Adrenal gland (tissue), 12 donors: ENCODE data around the gene LRCH2. TPM values are rescaled to one million over a fixed set of nuclear protein-coding genes. Genes with fewer than 3 reads are reported as not detected.

Experiments
- DNase-seq, 7 donors: peaks; one replicate each; pipeline ENCODE4 v3.0.0-alpha.2; 2019 to 2020
- H3K27ac ChIP-seq, 5 donors: fragments of 200-600 bp; sonication (generic) in 4 of 5; 1 replicate in 3 of 5; 2 replicates in 2 of 5; pipeline versions ENCODE4 v1.5.1 to v1.8.0; 2016 to 2020; ENCODE audit warnings: mild to moderate bottlenecking in 1 of 5
- H3K27me3 ChIP-seq: fragments of 200-600 bp; 2 replicates; pipeline ENCODE4 v1.8.0; 2021
- H3K36me3 ChIP-seq, 2 donors: fragments of 200-600 bp; replicated peaks in 1 of 2; 1 replicate in 1 of 2; 2 replicates in 1 of 2; pipeline versions ENCODE4 v1.5.1 to v1.8.0; 2018 to 2022
- H3K4me1 ChIP-seq, 2 donors: fragments of 200-600 bp; replicated peaks in 1 of 2; 1 replicate in 1 of 2; 2 replicates in 1 of 2; pipeline versions ENCODE4 v1.5.1 to v1.8.0; 2018 to 2021
- H3K4me3 ChIP-seq, 4 donors: fragments of 200-600 bp; sonication (generic) in 3 of 4; one replicate each; pipeline ENCODE4 v1.5.1; 2016 to 2018
- H3K9me3 ChIP-seq, 3 donors: fragments of 200-600 bp; sonication (generic) in 1 of 3; replicated peaks in 1 of 3; 1 replicate in 2 of 3; 2 replicates in 1 of 3; pipeline versions ENCODE4 v1.5.1 to v1.8.0; 2016 to 2021
- CTCF ChIP-seq, 6 experiments: fragments of 450-650 bp in 4 of 6; fragments of 200-600 bp in 2 of 6; sonication (generic) in 1 of 6; IDR thresholded peaks; 1 replicate in 5 of 6; 2 replicates in 1 of 6; pipeline versions ENCODE4 v1.5.1 to v1.8.0; 2016 to 2021; ENCODE audit warnings: antibody characterized with exemption in 6 of 6, mild to moderate bottlenecking in 2 of 6, moderate library complexity in 1 of 6
- POLR2A ChIP-seq, 2 donors: fragments of 450-650 bp; IDR thresholded peaks; one replicate each; pipeline ENCODE4 v1.6.1; 2017; ENCODE audit warnings: antibody characterized with exemption in 2 of 2, mild to moderate bottlenecking in 2 of 2, moderate library complexity in 1 of 2
- WGBS, 4 donors: extraction: QIAGEN DNeasy Blood & Tissue Kit in 2 of 4; methylation state at CpG; one replicate each; pipeline versions ENCODE4 v1.1.5 to v1.1.7; 2013 to 2017; 5-methylcytosine and 5-hydroxymethylcytosine counted together
- intact Hi-C, 2 donors: fragments of 100-400 bp; cut with DNase I; formaldehyde crosslinking; loops; one replicate each; pipeline versions ENCODE4 v1.14.1 to v1.15.0; 2022 to 2023
- polyA plus RNA-seq, 3 donors: library from polyadenylated mRNA; stranded (reverse); fragments of 200-250 nt in 2 of 3; fragments of 350-450 nt in 1 of 3; fragmentation: Illumina TruSeq in 1 of 3; extraction: RNeasy Lipid Tissue Mini Kit (QIAGEN cat#74804) in 1 of 3; gene quantifications; one replicate each; pipeline ENCODE4 v1.2.3, GENCODE V29; 2013 to 2014
- total RNA-seq, 9 donors: library from RNA; depleted of rRNA in 4 of 9; stranded (reverse); fragments of >200 nt in 4 of 9; fragments of 120-200 nt in 1 of 9; fragmentation: NEBNext Ultra II Directional in 1 of 9; extraction: Animal tissue kit (Norgen Biotek cat#: 25700) in 1 of 9; gene quantifications; one replicate each; pipeline versions ENCODE4 v1.1.0 to v1.2.4, GENCODE V29; 2013 to 2023
- donor health status: healthy with polysubstance abuse.
- donor health status: Bipolar disorder and iron deficiency.
- donor health status: DM: yes; HTN: yes; CAD: no.
- donor health status: DM: no; HTN: no; CAD: no.
- donor health status: DM: no; HTN: no; CAD: no.
- donor health status: DM: yes; HTN: yes; CAD: no.

The LRCH2 gene
- total and polyA plus RNA-seq, 12 donors = 2.3 to 8.7 (median 5.9) TPM

GRCh38 chrX:115204040-115204439 is 29.9 kb downstream of the LRCH2 start:
- no peak for TF ChIP-seq CTCF (IDR thresholded peaks at IDR 0.05)
- TF ChIP-seq POLR2A (IDR thresholded peaks at IDR 0.05) = no peak
- Histone ChIP-seq H3K4me3 (no peak overlapping the region), H3K4me1 (no peaks in the 10 kb centered on the region), H3K27ac (no peak overlapping the region), H3K27me3 (no peaks in the 10 kb centered on the region), H3K9me3 (peaks cover 0 to 8% (median 0%) of the 10 kb centered on the region in 3 donors), H3K36me3 (no peaks in the 10 kb centered on the region)
- WGBS, 4 donors = 76 to 93% (median 84%) methylated on average over 1 of the region's 1 CpG
- no peak for DNase-seq
- intact Hi-C loops = no loop called here

DNA sequence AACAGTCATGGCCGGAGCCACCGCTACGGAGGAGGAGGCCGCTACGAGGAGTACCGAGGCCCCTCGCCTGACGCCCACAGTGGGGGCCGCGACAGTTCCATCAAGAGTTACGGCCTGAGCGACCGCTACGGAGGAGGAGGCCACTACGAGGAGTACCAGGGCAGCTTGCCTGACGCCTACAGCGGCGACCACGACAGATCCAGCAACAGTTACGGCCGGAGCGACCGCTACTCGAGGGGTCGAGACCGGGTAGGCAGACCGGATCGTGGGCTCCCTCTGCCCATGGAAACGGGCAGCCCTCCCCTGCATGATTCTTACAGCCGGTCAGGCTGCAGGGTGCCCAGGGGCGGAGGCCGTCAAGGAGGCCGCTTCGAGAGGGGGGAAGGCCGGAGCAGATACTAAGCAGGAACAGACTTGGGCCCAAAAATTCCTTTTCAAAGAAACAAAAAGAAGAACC is 41.6 kb downstream of the LRCH2 start:
- Histone ChIP-seq H3K4me3 (no peak overlapping the region), H3K27ac (no peak overlapping the region), H3K9me3 (no peaks in the 10 kb centered on the region), H3K36me3 (no peaks in the 10 kb centered on the region), H3K4me1 (no peaks in the 10 kb centered on the region), H3K27me3 (no peaks in the 10 kb centered on the region)
- DNase-seq = no peak
- TF ChIP-seq POLR2A (IDR thresholded peaks at IDR 0.05) = no peak
- no peak for TF ChIP-seq CTCF (IDR thresholded peaks at IDR 0.05)
- 84 to 96% (median 92%) methylated on average over 7 to 35 of the region's 35 CpGs for WGBS, 4 donors
- intact Hi-C loops = no loop called here

DNA sequence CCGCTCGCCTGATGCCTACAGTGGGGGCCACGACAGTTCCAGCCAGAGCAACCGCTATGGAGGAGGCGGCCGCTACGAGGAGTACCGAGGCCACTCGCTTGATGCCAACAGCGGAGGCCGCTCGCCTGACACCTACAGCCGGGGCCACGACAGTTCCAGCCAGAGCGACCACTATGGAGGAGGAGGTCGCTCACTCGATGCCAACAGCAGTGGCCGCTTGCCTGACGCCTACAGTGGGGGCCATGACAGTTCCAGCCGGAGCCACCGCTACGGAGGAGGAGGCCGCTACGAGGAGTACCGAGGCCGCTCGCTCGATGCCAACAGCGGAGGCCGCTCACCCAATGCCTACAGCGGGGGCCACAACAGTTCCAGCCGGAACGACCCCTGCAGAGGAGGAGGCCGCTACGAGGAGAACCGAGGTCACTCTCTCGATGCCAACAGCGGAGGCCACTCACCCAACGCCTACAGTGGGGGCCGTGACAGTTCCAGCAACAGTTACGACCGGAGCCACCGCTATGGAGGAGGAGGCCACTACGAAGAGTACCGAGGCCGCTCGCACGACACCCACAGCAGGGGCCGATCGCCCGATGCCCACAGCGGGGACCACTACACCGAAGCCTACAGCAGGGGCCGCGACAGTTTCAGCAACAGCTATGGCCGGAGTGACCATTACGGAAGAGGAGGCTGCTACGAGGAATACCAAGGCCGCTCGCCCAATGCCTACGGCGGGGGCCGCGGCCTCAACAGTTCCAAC is 42.2 kb downstream of the LRCH2 start:
- Histone ChIP-seq H3K27me3 (no peaks in the 10 kb centered on the region), H3K27ac (no peak overlapping the region), H3K4me1 (no peaks in the 10 kb centered on the region), H3K9me3 (no peaks in the 10 kb centered on the region), H3K4me3 (no peak overlapping the region), H3K36me3 (no peaks in the 10 kb centered on the region)
- intact Hi-C loops = no loop called here
- TF ChIP-seq POLR2A (IDR thresholded peaks at IDR 0.05) (no peak), CTCF (IDR thresholded peaks at IDR 0.05) (no peak)
- no peak for DNase-seq
- WGBS, 4 donors = 91 to 96% (median 94%) methylated on average over 27 to 64 of the region's 64 CpGs

DNA sequence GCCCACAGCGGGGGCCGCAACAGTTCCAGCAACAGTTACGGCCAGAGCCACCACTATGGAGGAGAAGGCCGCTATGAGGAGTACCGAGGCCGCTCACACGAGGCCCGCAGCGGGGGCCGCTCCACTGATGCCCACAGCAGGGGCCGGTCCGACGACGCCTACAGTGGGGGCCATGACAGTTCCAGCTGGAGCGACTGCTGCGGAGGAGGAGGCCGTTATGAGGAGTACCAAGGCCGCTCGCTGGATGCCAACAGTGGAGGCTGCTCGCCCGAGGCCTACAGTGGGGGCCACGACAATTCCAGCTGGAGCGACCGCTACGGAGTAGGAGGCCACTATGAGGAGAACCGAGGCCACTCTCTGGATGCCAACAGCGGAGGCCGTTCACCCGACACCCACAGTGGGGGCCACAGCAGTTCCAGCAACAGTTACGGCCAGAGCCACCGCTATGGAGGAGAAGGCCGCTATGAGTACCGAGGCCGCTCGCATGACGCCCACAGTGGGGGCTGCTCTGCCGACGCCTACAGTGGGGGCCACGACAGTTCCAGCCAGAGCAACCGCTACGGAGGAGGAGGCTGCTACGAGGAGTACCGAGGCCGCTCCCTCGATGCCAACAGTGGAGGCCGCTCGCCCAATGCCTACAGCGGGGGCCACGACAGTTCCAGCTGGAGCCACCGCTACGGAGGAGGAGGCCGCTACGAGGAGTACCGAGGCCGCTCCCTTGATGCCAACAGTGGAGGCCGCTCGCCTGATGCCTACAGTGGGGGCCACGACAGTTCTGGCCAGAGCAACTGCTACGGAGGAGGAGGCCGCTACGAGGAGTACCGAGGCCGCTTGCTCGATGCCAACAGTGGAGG is 43.0 kb downstream of the LRCH2 start:
- Histone ChIP-seq H3K27me3 (no peaks in the 10 kb centered on the region), H3K27ac (no peak overlapping the region), H3K9me3 (no peaks in the 10 kb centered on the region), H3K4me3 (no peak overlapping the region), H3K4me1 (no peaks in the 10 kb centered on the region), H3K36me3 (no peaks in the 10 kb centered on the region)
- 87 to 96% (median 92%) methylated on average over 9 to 64 of the region's 64 CpGs for WGBS, 4 donors
- intact Hi-C loops = no loop called here
- TF ChIP-seq CTCF (IDR thresholded peaks at IDR 0.05) = no peak
- TF ChIP-seq POLR2A (IDR thresholded peaks at IDR 0.05) = no peak
- DNase-seq = no peak
